AG10803 (cell line): Measurements from ENCODE around the gene ADGRG2.

Experiments used
- DNase-seq: peaks from one replicate; pipeline ENCODE4 v3.0.0; 2010; ENCODE audit warnings: low read depth
- H3K4me3 ChIP-seq: 2 replicates; pipeline ENCODE4 v1.5.1; 2011; ENCODE audit warnings: mild to moderate bottlenecking, low read length, control low read depth
- TF ChIP-seq, protein P1 (sequence below): conservative IDR thresholded peaks from 2 replicates; pipeline ENCODE4 v1.5.1; 2011; ENCODE audit warnings: mild to moderate bottlenecking, low read length, control low read depth, inconsistent platforms

ADGRG2 gene

DNA sequence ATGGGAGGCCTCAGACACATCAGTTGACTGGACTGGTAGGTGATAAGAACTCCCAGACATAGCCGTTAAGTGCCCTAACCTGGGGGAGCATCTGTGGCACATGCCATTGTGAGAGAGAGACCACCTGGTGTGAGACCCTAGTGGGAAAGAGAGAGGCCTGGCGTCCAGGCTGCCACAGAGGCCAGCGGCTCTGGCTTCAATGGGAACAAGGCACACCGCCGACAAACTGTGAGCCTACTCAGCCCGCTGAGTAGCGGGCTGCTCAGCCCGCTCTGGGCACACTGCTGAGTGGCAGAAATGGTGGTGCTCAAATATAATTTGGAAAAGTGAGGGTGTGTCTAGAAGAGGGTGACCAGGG is 172.3 kb downstream of the ADGRG2 start:
- DNase-seq, result no peak
- H3K4me3 ChIP-seq, result no peak overlapping the region
- TF ChIP-seq, protein P1, sequence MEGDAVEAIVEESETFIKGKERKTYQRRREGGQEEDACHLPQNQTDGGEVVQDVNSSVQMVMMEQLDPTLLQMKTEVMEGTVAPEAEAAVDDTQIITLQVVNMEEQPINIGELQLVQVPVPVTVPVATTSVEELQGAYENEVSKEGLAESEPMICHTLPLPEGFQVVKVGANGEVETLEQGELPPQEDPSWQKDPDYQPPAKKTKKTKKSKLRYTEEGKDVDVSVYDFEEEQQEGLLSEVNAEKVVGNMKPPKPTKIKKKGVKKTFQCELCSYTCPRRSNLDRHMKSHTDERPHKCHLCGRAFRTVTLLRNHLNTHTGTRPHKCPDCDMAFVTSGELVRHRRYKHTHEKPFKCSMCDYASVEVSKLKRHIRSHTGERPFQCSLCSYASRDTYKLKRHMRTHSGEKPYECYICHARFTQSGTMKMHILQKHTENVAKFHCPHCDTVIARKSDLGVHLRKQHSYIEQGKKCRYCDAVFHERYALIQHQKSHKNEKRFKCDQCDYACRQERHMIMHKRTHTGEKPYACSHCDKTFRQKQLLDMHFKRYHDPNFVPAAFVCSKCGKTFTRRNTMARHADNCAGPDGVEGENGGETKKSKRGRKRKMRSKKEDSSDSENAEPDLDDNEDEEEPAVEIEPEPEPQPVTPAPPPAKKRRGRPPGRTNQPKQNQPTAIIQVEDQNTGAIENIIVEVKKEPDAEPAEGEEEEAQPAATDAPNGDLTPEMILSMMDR, result no peak

DNA sequence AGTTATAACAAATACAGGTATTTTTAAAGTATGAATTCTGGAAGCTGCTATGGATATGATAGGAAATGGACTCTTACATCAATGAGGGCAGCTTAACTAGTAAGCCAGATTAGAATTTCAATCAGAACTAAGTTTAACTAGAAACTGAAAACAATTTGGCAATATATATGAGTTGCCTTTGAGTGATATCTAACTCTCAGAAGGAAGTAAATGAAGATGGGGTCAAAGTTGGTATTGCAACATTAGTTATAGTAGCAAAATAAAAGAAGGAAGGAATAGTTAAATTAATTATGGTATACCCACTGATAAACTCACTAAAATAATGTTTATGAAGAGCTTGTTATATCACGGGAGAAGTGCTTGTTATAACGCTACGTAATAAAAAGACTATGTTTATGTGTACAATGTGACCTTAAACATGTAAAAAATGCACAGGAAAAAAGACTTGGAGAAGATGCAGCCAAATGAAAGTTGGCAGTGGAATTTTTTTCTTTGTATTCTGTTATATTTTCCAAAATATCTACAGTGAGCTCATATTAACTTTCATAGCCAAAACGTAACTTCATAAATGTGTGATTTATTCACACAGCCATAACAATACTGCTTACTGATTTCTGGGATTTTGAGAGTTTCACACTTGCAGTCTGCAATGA is 172.9 kb downstream of the ADGRG2 start:
- TF ChIP-seq, protein P1, result no peak
- no peak overlapping the region for H3K4me3 ChIP-seq
- no peak for DNase-seq

DNA sequence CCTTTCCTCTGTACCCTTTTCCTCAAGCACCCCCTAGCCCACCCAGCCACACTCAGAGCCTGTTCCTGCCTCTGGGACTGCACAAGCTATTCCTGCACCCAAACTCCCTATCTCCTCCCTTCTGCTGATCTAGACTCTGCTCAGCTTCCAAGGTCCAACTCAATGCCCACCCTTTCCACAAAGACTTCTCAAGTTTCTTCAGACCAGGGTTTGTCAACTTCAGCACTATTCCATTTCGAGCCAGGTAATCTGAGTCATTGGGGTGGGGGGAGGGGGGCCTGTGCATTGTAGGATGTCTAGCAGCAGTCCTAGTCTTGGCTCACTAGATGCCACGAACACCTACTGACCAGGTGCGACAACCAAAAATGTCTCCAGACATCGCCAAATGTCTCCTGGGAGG is 175.7 kb downstream of the ADGRG2 start:
- no peak for DNase-seq
- TF ChIP-seq, protein P1, result no peak
- no peak overlapping the region for H3K4me3 ChIP-seq

DNA sequence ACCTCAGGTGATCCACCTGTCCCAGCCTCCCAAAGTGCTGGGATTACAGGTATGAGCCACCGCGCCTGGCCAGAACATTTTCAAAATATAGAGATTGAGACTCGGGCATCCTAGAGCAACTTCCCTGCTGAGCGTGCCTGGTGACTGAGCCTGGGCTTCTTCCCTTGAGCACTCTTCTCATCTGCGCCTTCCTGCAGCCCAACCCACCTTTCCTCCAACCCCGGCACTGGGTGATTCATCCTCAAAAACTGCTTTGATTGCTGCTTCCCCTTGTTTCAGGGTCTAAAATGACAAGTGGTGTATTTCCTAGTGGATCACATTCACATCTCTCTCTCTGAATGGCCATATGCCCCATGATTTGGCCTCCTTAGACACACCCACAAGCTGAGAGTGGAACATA is 176.1 kb downstream of the ADGRG2 start:
- DNase-seq, result no peak
- no peak overlapping the region for H3K4me3 ChIP-seq
- TF ChIP-seq, protein P1, result no peak

DNA sequence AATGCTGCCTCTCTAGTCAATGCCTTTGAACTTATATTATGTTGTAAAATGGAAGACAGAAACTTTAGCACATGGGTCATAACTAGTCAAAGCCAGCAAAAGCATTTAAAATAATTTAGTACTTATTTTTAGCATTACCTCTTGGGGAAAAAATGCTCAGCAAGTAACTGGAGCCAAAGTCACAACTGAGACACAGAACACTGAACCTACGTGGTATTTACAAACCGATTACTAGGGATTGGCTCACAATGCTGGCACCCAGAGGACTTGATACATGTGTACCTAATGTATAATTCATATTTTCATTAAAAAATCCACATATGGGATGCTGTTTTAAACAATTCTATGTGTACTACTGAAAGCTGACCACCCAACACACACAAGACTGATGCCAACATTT is 176.8 kb downstream of the ADGRG2 start:
- TF ChIP-seq, protein P1, result no peak
- DNase-seq, result no peak
- H3K4me3 ChIP-seq, result no peak overlapping the region

DNA sequence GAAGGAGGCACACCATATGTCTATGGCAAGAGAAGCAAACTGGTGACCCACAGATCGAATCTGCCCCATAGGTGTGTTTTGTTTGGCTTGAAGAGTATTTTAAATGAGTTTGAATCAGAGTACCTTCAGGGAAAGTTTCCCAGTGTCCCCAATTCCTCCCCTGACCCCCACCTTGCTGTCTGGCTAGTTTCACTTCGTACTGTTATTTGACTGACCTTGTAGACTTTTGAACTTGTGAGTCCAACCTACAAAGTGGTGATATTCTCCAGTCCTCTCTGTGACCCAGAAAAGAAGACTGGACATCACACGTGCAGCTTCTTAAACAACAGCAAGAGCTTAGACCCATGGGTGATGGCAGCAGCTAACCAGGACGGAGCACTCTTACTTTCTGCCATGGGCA is 177.8 kb downstream of the ADGRG2 start:
- DNase-seq, result no peak

DNA sequence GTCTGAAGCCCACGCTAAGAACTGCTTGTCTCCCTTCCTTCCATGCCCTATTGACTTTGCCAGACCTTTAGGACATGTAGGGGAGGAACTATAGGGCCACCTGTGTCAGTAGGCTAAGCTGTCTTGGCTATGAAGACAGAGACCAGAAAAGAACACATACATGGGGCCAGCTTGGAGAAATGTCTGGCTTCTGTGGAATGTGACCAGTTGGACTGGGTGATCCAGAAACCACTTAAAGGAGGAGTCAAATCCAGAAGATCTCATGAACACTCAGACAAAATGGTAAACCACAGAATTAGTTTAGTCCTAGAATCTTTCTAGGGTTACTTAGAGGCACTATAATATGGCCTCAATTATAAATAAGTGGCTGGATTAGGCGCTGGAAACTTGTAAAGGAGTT is 180.4 kb downstream of the ADGRG2 start:
- no peak overlapping the region for H3K4me3 ChIP-seq
- DNase-seq, result peak; percentile 10
- TF ChIP-seq, protein P1, result no peak

More for the DNA sequence above, 177.8 kb downstream of the ADGRG2 start:
- H3K4me3 ChIP-seq, result no peak overlapping the region
- TF ChIP-seq, protein P1, result no peak
